ENCODE data around the gene NRIP1. TPM values are rescaled to one million over a fixed set of nuclear protein-coding genes. Genes with fewer than 3 reads are reported as not detected.

Gene NRIP1
- total RNA-seq, 1 experiment from 2014 or later: 19.1 TPM

GRCh38 chr21:14961502-14961901 lies 103.3 kb downstream of the NRIP1 start:
- no peak for TF ChIP-seq REST (IDR thresholded peaks at IDR 0.05; ENCODE audit: insufficient read depth in 1 of 2, low read depth in 2 of 2, low read length in 1 of 2)
- TF ChIP-seq, protein P1, sequence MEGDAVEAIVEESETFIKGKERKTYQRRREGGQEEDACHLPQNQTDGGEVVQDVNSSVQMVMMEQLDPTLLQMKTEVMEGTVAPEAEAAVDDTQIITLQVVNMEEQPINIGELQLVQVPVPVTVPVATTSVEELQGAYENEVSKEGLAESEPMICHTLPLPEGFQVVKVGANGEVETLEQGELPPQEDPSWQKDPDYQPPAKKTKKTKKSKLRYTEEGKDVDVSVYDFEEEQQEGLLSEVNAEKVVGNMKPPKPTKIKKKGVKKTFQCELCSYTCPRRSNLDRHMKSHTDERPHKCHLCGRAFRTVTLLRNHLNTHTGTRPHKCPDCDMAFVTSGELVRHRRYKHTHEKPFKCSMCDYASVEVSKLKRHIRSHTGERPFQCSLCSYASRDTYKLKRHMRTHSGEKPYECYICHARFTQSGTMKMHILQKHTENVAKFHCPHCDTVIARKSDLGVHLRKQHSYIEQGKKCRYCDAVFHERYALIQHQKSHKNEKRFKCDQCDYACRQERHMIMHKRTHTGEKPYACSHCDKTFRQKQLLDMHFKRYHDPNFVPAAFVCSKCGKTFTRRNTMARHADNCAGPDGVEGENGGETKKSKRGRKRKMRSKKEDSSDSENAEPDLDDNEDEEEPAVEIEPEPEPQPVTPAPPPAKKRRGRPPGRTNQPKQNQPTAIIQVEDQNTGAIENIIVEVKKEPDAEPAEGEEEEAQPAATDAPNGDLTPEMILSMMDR (IDR thresholded peaks at IDR 0.05): no peak
- no peak for TF ChIP-seq TCF7L2 (IDR thresholded peaks at IDR 0.05; ENCODE audit: low read depth, low read length)
- no peak for TF ChIP-seq POLR2AphosphoS5 (IDR thresholded peaks at IDR 0.05; ENCODE audit: low read depth, low read length)
- TF ChIP-seq SIN3A (IDR thresholded peaks at IDR 0.05; ENCODE audit: borderline replicate concordance, insufficient read depth, low read depth, low read length): no peak
- Histone ChIP-seq H3K4me3 (ENCODE audit: low read depth in 2 of 2, low read length in 2 of 2) (no peak overlapping the region), H3K4me1 (ENCODE audit: control insufficient read depth, insufficient read depth, low read length) (no peaks in the 10 kb centered on the region), H3K36me3 (ENCODE audit: control insufficient read depth, insufficient read depth, low read length) (no peaks in the 10 kb centered on the region), H3K9me3 (ENCODE audit: control insufficient read depth, insufficient read depth, low read depth, low read length) (no peaks in the 10 kb centered on the region), H3K27ac (ENCODE audit: low read length) (no peak overlapping the region), H3K27me3 (ENCODE audit: control insufficient read depth, insufficient read depth, low read length) (no peaks in the 10 kb centered on the region)
- ATAC-seq (no peak), DNase-seq (ENCODE audit: low read depth, low spot score) (no peak)
- in situ Hi-C loops (cut with HindIII; ENCODE audit: low pct_unique_long_range_greater_than_20kb, low sequenced_read_pairs) (no loop called here), intact Hi-C loops (cut with micrococcal nuclease; ENCODE audit: unreplicated experiment) (no loop called here)
- ChIA-PET CTCF (no interaction called here), POLR2A (no interaction called here)
- BruUV-seq (replicated peaks): no TSS peak

DNA sequence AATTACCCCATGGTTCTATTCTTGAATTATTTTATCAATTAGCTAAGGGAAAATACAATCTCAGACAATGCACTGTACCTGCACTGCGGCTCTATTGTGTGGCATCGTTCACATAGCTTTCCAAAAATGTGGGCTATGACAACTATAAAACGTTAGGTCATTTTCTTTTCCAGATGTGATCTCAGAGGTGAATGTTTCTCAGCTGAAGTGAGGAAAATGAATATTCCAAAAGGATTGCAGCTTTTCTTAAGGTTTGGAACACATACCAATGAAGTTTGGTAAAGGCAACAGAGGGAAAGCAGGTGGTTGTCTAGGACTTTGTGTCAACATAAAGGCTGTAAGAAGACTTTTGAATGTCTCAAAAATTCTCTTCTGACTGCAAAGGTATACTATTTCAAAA lies 105.5 kb downstream of the NRIP1 start:
- no peak overlapping the region for H3K27ac ChIP-seq (ENCODE audit: low read length)
- no TSS peak for BruUV-seq (replicated peaks)
- TF ChIP-seq REST (IDR thresholded peaks at IDR 0.05; ENCODE audit: insufficient read depth in 1 of 2, low read depth in 2 of 2, low read length in 1 of 2) (no peak), POLR2AphosphoS5 (IDR thresholded peaks at IDR 0.05; ENCODE audit: low read depth, low read length) (no peak), SIN3A (IDR thresholded peaks at IDR 0.05; ENCODE audit: borderline replicate concordance, insufficient read depth, low read depth, low read length) (no peak), TCF7L2 (IDR thresholded peaks at IDR 0.05; ENCODE audit: low read depth, low read length) (no peak)
- TF ChIP-seq, protein P1 (IDR thresholded peaks at IDR 0.05): no peak
- no peaks in the 10 kb centered on the region for H3K4me1 ChIP-seq (ENCODE audit: control insufficient read depth, insufficient read depth, low read length)
- DNase-seq (ENCODE audit: low read depth, low spot score) (no peak), ATAC-seq (no peak)
- ChIA-PET POLR2A (no interaction called here), CTCF (no interaction called here)
- H3K4me3 ChIP-seq (ENCODE audit: low read depth in 2 of 2, low read length in 2 of 2): no peak overlapping the region
- no peaks in the 10 kb centered on the region for H3K9me3 ChIP-seq (ENCODE audit: control insufficient read depth, insufficient read depth, low read depth, low read length)
- no peaks in the 10 kb centered on the region for H3K36me3 ChIP-seq (ENCODE audit: control insufficient read depth, insufficient read depth, low read length)
- in situ Hi-C loops (cut with HindIII; ENCODE audit: low pct_unique_long_range_greater_than_20kb, low sequenced_read_pairs): no loop called here
- intact Hi-C loops (cut with micrococcal nuclease; ENCODE audit: unreplicated experiment): no loop called here
- no peaks in the 10 kb centered on the region for H3K27me3 ChIP-seq (ENCODE audit: control insufficient read depth, insufficient read depth, low read length)
